Rectal smooth muscle tissue (tissue), 1 donor: Measurements from ENCODE around the gene OBP2A.
"Not testable (repeated sequence)": the region's sequence is repeated elsewhere in the genome, so short reads cannot be mapped to it uniquely, and the experiment has no call there.

ENCODE experiments used
- H3K27ac ChIP-seq: one replicate; pipeline ENCODE4 v1.7.0; 2013; ENCODE audit warnings: low read depth, low read length, inconsistent platforms
- H3K27me3 ChIP-seq: one replicate; pipeline ENCODE4 v1.7.0; 2013; ENCODE audit warnings: low read length; ENCODE audit not compliant: control insufficient read depth, insufficient read depth
- H3K36me3 ChIP-seq: one replicate; pipeline ENCODE4 v1.7.0; 2013; ENCODE audit warnings: low read length; ENCODE audit not compliant: control insufficient read depth, insufficient read depth
- H3K4me1 ChIP-seq: one replicate; pipeline ENCODE4 v1.7.0; 2013; ENCODE audit warnings: low read length; ENCODE audit not compliant: control insufficient read depth, insufficient read depth
- H3K4me3 ChIP-seq: one replicate; pipeline ENCODE4 v1.7.0; 2013; ENCODE audit warnings: low read length
- H3K9ac ChIP-seq: one replicate; pipeline ENCODE4 v1.7.0; 2013; ENCODE audit warnings: low read length

OBP2A gene

DNA sequence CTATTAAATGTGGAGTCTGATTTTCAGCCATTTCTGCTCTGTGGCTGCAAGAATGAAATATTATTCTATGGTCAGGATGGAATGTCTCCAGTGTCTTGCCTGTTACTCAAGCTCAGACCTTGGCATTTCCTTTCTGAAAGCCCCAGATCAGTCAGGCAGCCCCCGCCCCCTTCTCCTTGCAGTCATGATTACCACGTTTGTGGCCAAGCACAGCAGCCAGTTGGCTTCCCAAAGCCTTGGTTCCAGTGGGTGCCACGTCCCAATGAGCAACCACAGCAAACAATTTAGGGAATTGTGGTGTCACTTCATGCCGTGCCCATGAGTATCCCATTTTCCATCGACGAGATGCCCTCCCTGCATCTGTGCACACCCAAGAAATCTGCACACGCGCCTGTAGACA lies 9.7 kb upstream of the OBP2A start:
- H3K36me3 ChIP-seq, result no peaks in the 10 kb centered on the region
- H3K4me1 ChIP-seq, result no peaks in the 10 kb centered on the region
- no peak overlapping the region for H3K27ac ChIP-seq
- H3K27me3 ChIP-seq, result no peaks in the 10 kb centered on the region
- H3K4me3 ChIP-seq, result no peak overlapping the region
- H3K9ac ChIP-seq, result no peak overlapping the region

- not testable (repeated sequence) for H3K4me1 ChIP-seq, H3K4me3 ChIP-seq
These were observed 2.5 kb upstream of the OBP2A start for GRCh38 chr9:135543262-135543894.

GRCh38 chr9:135544981-135545635 lies 818 bp upstream of the OBP2A start:
- H3K4me1 ChIP-seq, result no peaks in the 10 kb centered on the region
- H3K36me3 ChIP-seq, result no peaks in the 10 kb centered on the region
- H3K27ac ChIP-seq, result no peak overlapping the region
- H3K9ac ChIP-seq, result no peak overlapping the region
- no peaks in the 10 kb centered on the region for H3K27me3 ChIP-seq
- H3K4me3 ChIP-seq, result no peak overlapping the region

More at GRCh38 chr9:135543262-135543894, 2.5 kb upstream of the OBP2A start:
- H3K27ac ChIP-seq, H3K27me3 ChIP-seq, H3K9ac ChIP-seq, H3K36me3 ChIP-seq: not testable (repeated sequence)

- not testable (repeated sequence) for H3K4me3 ChIP-seq, H3K27me3 ChIP-seq, H3K36me3 ChIP-seq, H3K4me1 ChIP-seq, H3K9ac ChIP-seq, H3K27ac ChIP-seq
These were observed 1.1 kb downstream of the OBP2A start for GRCh38 chr9:135546792-135547617.

GRCh38 chr9:135547756-135548736 lies 2.1 kb downstream of the OBP2A start:
- no peaks in the 10 kb centered on the region for H3K27me3 ChIP-seq
- no peak overlapping the region for H3K9ac ChIP-seq
- no peak overlapping the region for H3K27ac ChIP-seq
- no peaks in the 10 kb centered on the region for H3K36me3 ChIP-seq
- no peaks in the 10 kb centered on the region for H3K4me1 ChIP-seq
- no peak overlapping the region for H3K4me3 ChIP-seq

GRCh38 chr9:135549478-135550343 lies 3.8 kb downstream of the OBP2A start:
- H3K4me3 ChIP-seq, H3K27me3 ChIP-seq, H3K9ac ChIP-seq, H3K27ac ChIP-seq, H3K4me1 ChIP-seq, H3K36me3 ChIP-seq: not testable (repeated sequence)

- H3K4me3 ChIP-seq, result no peak overlapping the region
- H3K27ac ChIP-seq, result no peak overlapping the region
- no peaks in the 10 kb centered on the region for H3K27me3 ChIP-seq
- no peaks in the 10 kb centered on the region for H3K36me3 ChIP-seq
- no peak overlapping the region for H3K9ac ChIP-seq
- no peaks in the 10 kb centered on the region for H3K4me1 ChIP-seq
These were observed 4.5 kb downstream of the OBP2A start for GRCh38 chr9:135550344-135550918.

DNA sequence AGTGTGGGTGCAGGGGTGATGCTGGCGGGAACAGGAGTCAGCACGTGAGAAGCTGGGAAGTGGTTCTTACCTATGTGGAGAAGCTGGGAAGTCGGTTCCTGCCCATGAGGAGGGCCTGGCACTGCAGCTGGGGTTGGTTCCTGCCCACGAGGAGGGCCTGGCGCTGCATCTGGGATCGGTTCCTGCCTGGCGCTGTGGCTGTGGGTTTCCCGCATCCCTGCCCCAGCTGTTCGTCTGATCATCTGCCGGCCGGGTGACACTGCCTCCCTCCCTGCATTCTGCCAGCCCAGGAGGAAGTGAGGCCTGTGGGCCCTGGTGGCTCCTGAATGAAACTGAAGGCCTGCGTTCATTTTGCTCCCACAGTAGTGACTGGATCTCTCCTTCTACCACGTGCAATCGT lies 5.1 kb downstream of the OBP2A start:
- H3K4me1 ChIP-seq, result no peaks in the 10 kb centered on the region
- no peak overlapping the region for H3K9ac ChIP-seq
- H3K36me3 ChIP-seq, result no peaks in the 10 kb centered on the region
- H3K27me3 ChIP-seq, result no peaks in the 10 kb centered on the region
- no peak overlapping the region for H3K27ac ChIP-seq
- H3K4me3 ChIP-seq, result no peak overlapping the region

DNA sequence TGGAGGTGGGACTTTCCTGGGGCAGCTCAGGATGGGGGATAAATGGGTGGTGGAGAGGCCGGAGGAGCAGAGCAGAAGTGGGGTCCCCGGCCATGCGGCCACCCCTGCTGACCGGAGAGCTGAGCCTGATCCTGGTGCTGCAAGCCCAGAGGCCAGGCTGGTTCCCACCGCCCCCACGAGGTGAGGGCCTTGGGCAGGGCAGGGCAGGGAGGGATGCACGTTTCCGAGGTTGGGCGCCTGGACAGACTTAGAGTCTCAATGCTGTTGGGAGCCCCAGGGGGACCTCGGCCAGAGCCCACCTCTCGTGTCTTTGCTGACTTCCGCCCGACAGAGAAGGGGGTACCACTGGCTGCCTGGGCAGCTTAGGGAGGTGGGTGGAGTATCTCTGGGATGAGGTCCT lies 5.5 kb downstream of the OBP2A start:
- no peaks in the 10 kb centered on the region for H3K27me3 ChIP-seq
- no peaks in the 10 kb centered on the region for H3K36me3 ChIP-seq
- H3K4me3 ChIP-seq, result no peak overlapping the region
- H3K9ac ChIP-seq, result no peak overlapping the region
- no peak overlapping the region for H3K27ac ChIP-seq
- no peaks in the 10 kb centered on the region for H3K4me1 ChIP-seq

- H3K4me1 ChIP-seq, result no peaks in the 10 kb centered on the region
- no peaks in the 10 kb centered on the region for H3K36me3 ChIP-seq
- no peaks in the 10 kb centered on the region for H3K27me3 ChIP-seq
- no peak overlapping the region for H3K27ac ChIP-seq
- no peak overlapping the region for H3K4me3 ChIP-seq
- H3K9ac ChIP-seq, result no peak overlapping the region
These were observed 6.2 kb downstream of the OBP2A start for GRCh38 chr9:135552021-135552697.

GRCh38 chr9:135552698-135553171 lies 6.8 kb downstream of the OBP2A start:
- H3K4me1 ChIP-seq, result no peaks in the 10 kb centered on the region
- H3K9ac ChIP-seq, result no peak overlapping the region
- H3K4me3 ChIP-seq, result no peak overlapping the region
- no peak overlapping the region for H3K27ac ChIP-seq
- no peaks in the 10 kb centered on the region for H3K36me3 ChIP-seq
- no peaks in the 10 kb centered on the region for H3K27me3 ChIP-seq
